HuH-7 (cell line): ENCODE measurements around the gene PAXX.
"Not testable (repeated sequence)": the region's sequence is repeated elsewhere in the genome, so short reads cannot be mapped to it uniquely, and the experiment has no call there.

Experiments used
- DNase-seq: peaks from one replicate; pipeline ENCODE4 v3.0.0; 2011; ENCODE audit warnings: low spot score

The PAXX gene

DNA sequence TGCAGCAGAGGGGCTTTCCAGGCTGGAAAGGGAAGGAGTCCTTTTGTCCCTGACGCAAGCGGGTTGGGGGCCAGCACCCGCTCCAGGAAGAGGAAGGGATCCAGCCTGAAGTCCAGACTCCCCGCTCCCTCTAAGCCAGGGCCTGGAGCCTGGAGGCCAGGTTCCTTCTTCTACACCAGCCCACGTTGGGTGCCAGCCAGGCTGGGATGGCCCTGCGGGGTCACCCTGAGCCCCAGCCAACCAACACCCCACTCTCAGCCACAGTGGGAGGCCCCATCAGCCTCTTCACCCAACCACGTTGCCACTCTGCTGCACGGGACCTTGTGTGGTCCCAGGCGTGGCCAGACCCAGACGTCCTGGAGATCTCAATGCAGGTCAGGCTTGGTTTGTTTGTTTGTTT lies 40.6 kb downstream of the PAXX start:
- DNase-seq: no peak

DNA sequence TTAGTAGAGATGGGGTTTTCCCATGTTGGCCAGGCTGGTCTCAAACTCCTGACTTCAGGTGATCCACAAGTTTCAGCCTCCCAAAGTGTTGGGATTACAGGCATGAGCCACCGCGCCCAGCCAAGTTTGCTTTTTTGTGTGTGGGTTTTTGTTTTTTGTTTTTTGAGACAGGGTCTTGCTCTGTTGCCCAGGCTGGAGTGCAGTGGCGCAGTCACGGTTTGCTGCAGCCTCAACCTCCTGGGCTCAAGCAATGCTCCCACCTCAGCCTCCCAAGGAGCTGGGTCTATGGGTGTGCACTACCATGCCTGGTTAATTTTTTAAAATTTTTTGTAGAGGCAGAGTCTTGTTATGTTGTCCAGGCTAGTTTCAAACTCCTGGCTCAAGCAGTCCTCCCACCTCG lies 41.3 kb downstream of the PAXX start:
- DNase-seq: not testable (repeated sequence)

- DNase-seq: peak; percentile 48
Observed at GRCh38 chr9:137034039-137034708, 42.0 kb downstream of the PAXX start.

DNA sequence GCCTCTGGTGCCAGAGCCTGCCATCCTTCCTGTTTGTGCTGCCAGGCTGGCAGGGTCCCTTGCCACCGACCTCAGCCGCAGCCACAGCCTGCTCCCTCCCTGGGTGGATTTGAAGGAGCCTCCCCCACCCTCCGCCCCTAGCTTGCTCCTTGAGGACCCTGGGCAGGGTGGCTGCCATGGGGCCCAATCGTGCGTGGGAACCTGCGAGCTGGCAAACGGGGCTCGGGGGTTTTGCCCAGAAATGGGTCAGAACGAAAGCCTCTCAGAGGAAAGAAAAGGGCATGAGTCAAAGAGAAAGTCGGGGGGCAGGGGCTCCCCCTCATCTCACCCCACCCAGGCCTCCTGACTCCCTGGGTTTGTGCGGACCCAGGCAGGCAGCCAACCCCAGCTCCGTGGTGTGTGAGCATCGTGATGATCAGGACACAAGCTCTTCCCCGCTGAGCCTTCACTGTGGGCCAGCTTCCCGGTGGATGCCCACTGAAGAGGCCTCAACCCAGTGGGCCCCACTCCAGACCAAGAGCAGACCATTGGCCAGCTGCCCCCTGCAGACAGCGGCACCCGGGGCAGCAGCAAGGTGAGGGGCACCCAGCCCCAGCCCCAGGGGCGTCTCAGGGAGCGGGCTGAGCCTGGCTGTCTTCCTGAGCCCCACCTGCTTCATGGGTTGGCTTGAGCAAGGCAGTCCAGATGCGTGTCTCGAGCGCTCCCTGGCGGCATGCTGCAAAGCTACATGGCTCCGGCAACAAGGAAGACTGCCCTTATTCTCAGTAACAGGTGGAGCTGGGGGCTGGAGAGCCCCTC lies 42.7 kb downstream of the PAXX start:
- peak; percentile 98 for DNase-seq

GRCh38 chr9:137035507-137035834 lies 43.2 kb downstream of the PAXX start:
- no peak for DNase-seq

GRCh38 chr9:137035937-137036336 lies 43.7 kb downstream of the PAXX start:
- DNase-seq: no peak

- no peak for DNase-seq
Observed at GRCh38 chr9:137037035-137037434, 44.8 kb downstream of the PAXX start.

- no peak for DNase-seq
Observed at GRCh38 chr9:137037483-137037882, 45.3 kb downstream of the PAXX start.

- no peak for DNase-seq
Observed at GRCh38 chr9:137038916-137039315, 46.7 kb downstream of the PAXX start.

- no peak for DNase-seq
Observed at GRCh38 chr9:137039611-137040366, 47.6 kb downstream of the PAXX start.

DNA sequence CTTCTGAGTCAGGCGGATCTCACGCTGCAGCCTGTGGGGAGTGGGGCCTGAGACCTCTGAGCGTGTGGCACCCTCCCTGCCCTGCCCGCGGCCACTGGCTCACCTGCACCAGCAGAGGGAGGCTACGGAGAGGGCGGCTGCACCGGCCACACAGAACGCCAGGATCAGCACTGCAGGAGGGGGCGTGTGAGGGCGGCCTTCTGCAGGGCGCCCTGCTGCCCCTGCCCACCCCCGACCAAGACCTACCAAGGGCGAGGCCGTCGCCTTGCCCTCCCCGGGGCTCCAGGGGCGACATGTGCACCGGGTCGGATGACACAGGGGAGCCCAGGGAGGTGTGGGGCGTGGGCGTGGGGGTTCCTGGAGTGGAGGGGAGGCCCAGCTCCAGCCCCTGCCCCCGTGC lies 48.3 kb downstream of the PAXX start:
- no peak for DNase-seq

GRCh38 chr9:137041124-137041523 lies 48.9 kb downstream of the PAXX start:
- DNase-seq: no peak

DNA sequence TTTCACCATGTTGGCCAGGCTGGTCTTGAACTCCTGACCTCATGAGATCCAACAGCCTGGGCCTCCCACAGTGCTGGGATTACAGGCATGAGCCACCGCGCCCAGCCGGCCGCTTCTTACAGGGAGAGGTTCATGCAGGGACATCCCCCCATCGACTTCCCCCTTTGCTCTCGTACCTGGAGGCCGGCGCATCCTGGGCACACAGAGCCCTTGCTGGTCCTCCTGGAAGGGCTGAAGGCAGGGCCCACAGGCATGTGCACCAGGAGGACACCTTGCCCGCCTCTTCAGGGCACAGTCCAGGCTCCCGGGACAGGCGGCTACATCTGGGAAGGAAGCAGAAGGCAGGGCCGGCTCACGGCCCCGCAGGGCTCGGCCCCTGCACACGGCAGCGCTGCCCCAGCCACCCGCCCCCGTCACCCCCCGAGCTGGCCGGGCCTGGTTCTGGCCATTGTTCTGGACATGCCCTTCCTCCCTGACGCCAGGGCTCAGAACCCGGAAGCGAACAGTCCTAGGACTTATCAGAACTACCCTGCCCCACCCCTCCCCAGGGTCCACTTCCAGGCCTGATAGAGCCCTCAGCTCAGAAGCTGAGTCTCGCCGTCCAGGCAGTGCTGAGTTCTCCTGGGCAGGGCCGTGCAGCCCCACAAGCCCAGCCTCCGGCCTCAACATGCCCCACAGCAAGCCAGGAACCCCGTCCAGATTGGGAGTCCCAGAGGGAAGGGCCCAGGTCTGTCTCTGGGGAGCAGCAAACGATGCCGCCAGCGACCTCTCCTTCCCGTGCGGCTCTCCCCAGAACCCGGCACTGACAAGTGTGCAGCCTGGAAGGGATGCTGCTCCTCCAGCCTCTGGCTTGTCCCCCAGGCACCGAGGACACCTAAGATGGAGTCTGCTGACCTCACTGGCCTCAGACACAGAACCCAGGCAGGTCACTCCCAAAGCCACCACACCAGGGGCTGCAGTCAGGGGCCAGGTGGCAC lies 50.8 kb downstream of the PAXX start:
- no peak for DNase-seq
